ENCODE results near the gene ELF5.

GRCh38 chr11:34558673-34559072 lies 45.1 kb upstream of the ELF5 start:
- no peak for TF ChIP-seq CTCF (IDR thresholded peaks at IDR 0.05)
- no peak for TF ChIP-seq POLR2A (IDR thresholded peaks at IDR 0.05)
